GM23338 (cell line): ENCODE measurements around the gene SBF2. TPM values are rescaled to one million over a fixed set of nuclear protein-coding genes. Genes with fewer than 3 reads are reported as not detected.

Source experiments
- ATAC-seq: fragments of 200-7000 bp; cut with Tn5 transposase; 3 replicates; pipeline ENCODE4 v1.9.1; 2020
- DNase-seq: peaks from one replicate; pipeline ENCODE4 v3.0.0-alpha.2; 2015; ENCODE audit warnings: low spot score
- H2AFZ ChIP-seq: fragments of 200-600 bp; sonication (generic); 2 replicates; pipeline ENCODE4 v1.8.0; 2016; ENCODE audit warnings: antibody characterized with exemption, mild to moderate bottlenecking, moderate library complexity
- H3F3A ChIP-seq: fragments of 200-600 bp; sonication (generic); replicated peaks from 2 replicates; pipeline ENCODE4 v1.8.0; 2017; ENCODE audit warnings: antibody characterized with exemption, mixed run types, low read depth
- H3K27ac ChIP-seq: fragments of 200-600 bp; sonication (generic); 2 replicates; pipeline ENCODE4 v1.6.1; 2016; ENCODE audit warnings: low read depth
- H3K27me3 ChIP-seq: fragments of 200-600 bp; sonication (generic); 2 replicates; pipeline ENCODE4 v1.8.0; 2016; ENCODE audit warnings: mild to moderate bottlenecking, mixed run types, moderate library complexity; ENCODE audit not compliant: insufficient read depth
- H3K36me3 ChIP-seq: fragments of 200-600 bp; sonication (generic); 2 replicates; pipeline ENCODE4 v1.8.0; 2016; ENCODE audit warnings: mild to moderate bottlenecking; ENCODE audit not compliant: insufficient read depth
- H3K4me1 ChIP-seq: fragments of 200-600 bp; sonication (generic); 2 replicates; pipeline ENCODE4 v1.8.0; 2016; ENCODE audit warnings: mild to moderate bottlenecking, moderate library complexity; ENCODE audit not compliant: insufficient read depth
- H3K4me2 ChIP-seq: fragments of 200-600 bp; sonication (generic); 2 replicates; pipeline ENCODE4 v1.7.1; 2017; ENCODE audit warnings: mixed run types
- H3K4me3 ChIP-seq: fragments of 200-600 bp; sonication (generic); 2 replicates; pipeline ENCODE4 v1.6.1; 2016; ENCODE audit warnings: mixed run types
- H3K79me2 ChIP-seq: fragments of 200-600 bp; sonication (generic); replicated peaks from 2 replicates; pipeline ENCODE4 v1.8.0; 2017; ENCODE audit warnings: mild to moderate bottlenecking; ENCODE audit not compliant: insufficient read depth
- H3K9me2 ChIP-seq: fragments of 200-600 bp; sonication (generic); 2 replicates; pipeline ENCODE4 v1.8.0; 2017; ENCODE audit not compliant: insufficient read depth
- H4K20me1 ChIP-seq: fragments of 200-600 bp; sonication (generic); replicated peaks from 2 replicates; pipeline ENCODE4 v1.8.0; 2017; ENCODE audit warnings: mild to moderate bottlenecking; ENCODE audit not compliant: insufficient read depth
- H3K27ac Mint-ChIP-seq: 2 replicates; pipeline ENCODE4 v1.8.0; 2020; ENCODE audit warnings: inconsistent platforms, mild to moderate bottlenecking, moderate library complexity, mixed read lengths
- H3K27me3 Mint-ChIP-seq: 3 replicates; pipeline ENCODE4 v1.8.0; 2022; ENCODE audit warnings: low read depth, mild to moderate bottlenecking, moderate library complexity, mixed read lengths, inconsistent platforms; ENCODE audit not compliant: insufficient read depth, poor library complexity
- H3K36me3 Mint-ChIP-seq: 3 replicates; pipeline ENCODE4 v1.8.0; 2021; ENCODE audit warnings: low read depth, mild to moderate bottlenecking, inconsistent platforms, moderate library complexity, mixed read lengths
- H3K4me1 Mint-ChIP-seq: 3 replicates; pipeline ENCODE4 v1.8.0; 2020; ENCODE audit warnings: mild to moderate bottlenecking, inconsistent platforms, mixed read lengths
- H3K4me3 Mint-ChIP-seq: 3 replicates; pipeline ENCODE4 v1.8.0; 2021; ENCODE audit warnings: moderate library complexity, mild to moderate bottlenecking, inconsistent platforms, mixed read lengths
- H3K9me3 Mint-ChIP-seq: 3 replicates; pipeline ENCODE4 v1.8.0; 2020; ENCODE audit warnings: moderate library complexity, mild to moderate bottlenecking, inconsistent platforms, mixed read lengths
- CREB1 ChIP-seq: fragments of 250-450 bp; sonication (Bioruptor Pico); IDR thresholded peaks from 2 replicates; pipeline ENCODE4 v1.5.0; 2020; ENCODE audit warnings: low read depth, mild to moderate bottlenecking, moderate library complexity
- CTCF ChIP-seq, 2 experiments: fragments of 200-600 bp in 1 of 2; sonication (generic) in 1 of 2; conservative IDR thresholded peaks; 2 replicates each; pipeline versions ENCODE4 v1.5.1 to v1.6.1; 2016 to 2017; ENCODE audit warnings: antibody characterized with exemption in 2 of 2, low read depth in 2 of 2, mild to moderate bottlenecking in 2 of 2, moderate library complexity in 1 of 2
- EZH2 ChIP-seq: fragments of 200-600 bp; sonication (generic); IDR thresholded peaks from one replicate; pipeline ENCODE4 v1.8.0; 2017; ENCODE audit warnings: antibody characterized with exemption, mild to moderate bottlenecking, low read depth; ENCODE audit not compliant: unreplicated experiment
- EZH2phosphoT487 ChIP-seq: fragments of 200-600 bp; sonication (generic); IDR thresholded peaks from one replicate; pipeline ENCODE4 v1.8.1; 2018; ENCODE audit warnings: antibody characterized with exemption; ENCODE audit not compliant: unreplicated experiment
- JUNB ChIP-seq: IDR thresholded peaks from one replicate; pipeline ENCODE4 v1.6.1; 2016; ENCODE audit warnings: antibody characterized with exemption; ENCODE audit not compliant: unreplicated experiment
- NANOG ChIP-seq: IDR thresholded peaks from 2 replicates; pipeline ENCODE4 v1.6.1; 2016; ENCODE audit warnings: antibody characterized with exemption, borderline replicate concordance
- POLR2AphosphoS5 ChIP-seq: IDR thresholded peaks from 2 replicates; pipeline ENCODE4 v1.6.1; 2016; ENCODE audit warnings: antibody characterized with exemption, low read depth
- REST ChIP-seq: IDR thresholded peaks from one replicate; pipeline ENCODE4 v1.6.1; 2018; ENCODE audit warnings: antibody characterized with exemption; ENCODE audit not compliant: unreplicated experiment
- STAT1 ChIP-seq: IDR thresholded peaks from one replicate; pipeline ENCODE4 v1.6.1; 2016; ENCODE audit warnings: antibody characterized with exemption; ENCODE audit not compliant: unreplicated experiment
- ZNF114 ChIP-seq: fragments of 250-450 bp; sonication (Bioruptor Pico); IDR thresholded peaks from 2 replicates; pipeline ENCODE4 v1.5.0; 2020; ENCODE audit warnings: mild to moderate bottlenecking, moderate library complexity
- ZNF331 ChIP-seq: fragments of 250-450 bp; sonication (Bioruptor Pico); IDR thresholded peaks from 2 replicates; pipeline ENCODE4 v1.5.0; 2020; ENCODE audit warnings: low read depth, mild to moderate bottlenecking, moderate library complexity
- polyA plus RNA-seq: library from polyadenylated mRNA; unstranded; fragments of >200 nt; fragmentation: Nextera tagmentation; extraction: Ambion mirVana; gene quantifications from 2 replicates; pipeline ENCODE4 v1.2.1, GENCODE V29; 2016
- total RNA-seq: library from RNA; depleted of rRNA; stranded (reverse); fragments of >200 nt; shearing (Covaris generic); gene quantifications from 2 replicates; pipeline ENCODE4 v1.2.3, GENCODE V29; 2014
- TF ChIP-seq, protein P1 (sequence below): fragments of 250-450 bp; sonication (Bioruptor Pico); IDR thresholded peaks from 2 replicates; pipeline ENCODE4 v1.5.0; 2020; ENCODE audit warnings: mild to moderate bottlenecking, moderate library complexity
- TF ChIP-seq, protein P2 (sequence below): IDR thresholded peaks from 2 replicates; pipeline ENCODE4 v1.6.1; 2016; ENCODE audit warnings: antibody characterized with exemption

Gene SBF2
- total and polyA plus RNA-seq, 2 experiments from 2014 or later, result 25.6 to 53.5 TPM

DNA sequence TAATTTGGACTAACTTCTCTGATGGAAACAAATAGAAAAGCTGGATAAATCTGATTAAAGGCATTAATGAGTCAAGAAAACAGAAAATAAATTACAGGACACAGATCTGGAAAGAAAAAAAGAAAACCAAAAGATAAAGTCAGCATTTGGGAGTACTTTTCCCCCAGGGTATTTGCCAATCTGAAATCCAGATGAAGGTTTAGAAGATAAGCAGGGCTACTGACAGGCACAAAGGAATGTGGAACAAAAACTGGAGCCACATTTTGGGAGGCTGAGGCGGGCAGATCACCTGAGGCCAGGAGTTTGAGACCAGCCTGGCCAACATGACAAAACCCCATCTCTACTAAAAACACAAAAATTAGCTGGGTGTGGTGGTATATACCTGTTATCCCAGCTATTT, 57.2 kb downstream of the SBF2 start:
- H3K79me2 ChIP-seq, result peaks cover 30% of the 10 kb centered on the region
- H4K20me1 ChIP-seq, result no peaks in the 10 kb centered on the region
- H3F3A ChIP-seq, result no peaks in the 10 kb centered on the region
- H3K4me1 Mint-ChIP-seq, result no peaks in the 10 kb centered on the region; the same call in 2 of the 3 replicates
- H3K36me3 Mint-ChIP-seq, result peaks cover 48% of the 10 kb centered on the region
- peaks cover 6% of the 10 kb centered on the region for H3K27me3 Mint-ChIP-seq
- H3K36me3 ChIP-seq, result peaks cover 16% of the 10 kb centered on the region; the same call in 1 of the 2 replicates
- TF ChIP-seq POLR2AphosphoS5 (no peak), EZH2 (no peak), CREB1 (CRISPR knock-in tag) (no peak), EZH2phosphoT487 (no peak), REST (no peak), CTCF (conservative IDR thresholded peaks at IDR 0.05; ENCODE audit: low read depth in 2 of 2) (no peak), STAT1 (no peak), ZNF114 (CRISPR knock-in tag) (no peak), JUNB (no peak), NANOG (no peak), ZNF331 (CRISPR knock-in tag) (no peak)
- TF ChIP-seq, protein P1, sequence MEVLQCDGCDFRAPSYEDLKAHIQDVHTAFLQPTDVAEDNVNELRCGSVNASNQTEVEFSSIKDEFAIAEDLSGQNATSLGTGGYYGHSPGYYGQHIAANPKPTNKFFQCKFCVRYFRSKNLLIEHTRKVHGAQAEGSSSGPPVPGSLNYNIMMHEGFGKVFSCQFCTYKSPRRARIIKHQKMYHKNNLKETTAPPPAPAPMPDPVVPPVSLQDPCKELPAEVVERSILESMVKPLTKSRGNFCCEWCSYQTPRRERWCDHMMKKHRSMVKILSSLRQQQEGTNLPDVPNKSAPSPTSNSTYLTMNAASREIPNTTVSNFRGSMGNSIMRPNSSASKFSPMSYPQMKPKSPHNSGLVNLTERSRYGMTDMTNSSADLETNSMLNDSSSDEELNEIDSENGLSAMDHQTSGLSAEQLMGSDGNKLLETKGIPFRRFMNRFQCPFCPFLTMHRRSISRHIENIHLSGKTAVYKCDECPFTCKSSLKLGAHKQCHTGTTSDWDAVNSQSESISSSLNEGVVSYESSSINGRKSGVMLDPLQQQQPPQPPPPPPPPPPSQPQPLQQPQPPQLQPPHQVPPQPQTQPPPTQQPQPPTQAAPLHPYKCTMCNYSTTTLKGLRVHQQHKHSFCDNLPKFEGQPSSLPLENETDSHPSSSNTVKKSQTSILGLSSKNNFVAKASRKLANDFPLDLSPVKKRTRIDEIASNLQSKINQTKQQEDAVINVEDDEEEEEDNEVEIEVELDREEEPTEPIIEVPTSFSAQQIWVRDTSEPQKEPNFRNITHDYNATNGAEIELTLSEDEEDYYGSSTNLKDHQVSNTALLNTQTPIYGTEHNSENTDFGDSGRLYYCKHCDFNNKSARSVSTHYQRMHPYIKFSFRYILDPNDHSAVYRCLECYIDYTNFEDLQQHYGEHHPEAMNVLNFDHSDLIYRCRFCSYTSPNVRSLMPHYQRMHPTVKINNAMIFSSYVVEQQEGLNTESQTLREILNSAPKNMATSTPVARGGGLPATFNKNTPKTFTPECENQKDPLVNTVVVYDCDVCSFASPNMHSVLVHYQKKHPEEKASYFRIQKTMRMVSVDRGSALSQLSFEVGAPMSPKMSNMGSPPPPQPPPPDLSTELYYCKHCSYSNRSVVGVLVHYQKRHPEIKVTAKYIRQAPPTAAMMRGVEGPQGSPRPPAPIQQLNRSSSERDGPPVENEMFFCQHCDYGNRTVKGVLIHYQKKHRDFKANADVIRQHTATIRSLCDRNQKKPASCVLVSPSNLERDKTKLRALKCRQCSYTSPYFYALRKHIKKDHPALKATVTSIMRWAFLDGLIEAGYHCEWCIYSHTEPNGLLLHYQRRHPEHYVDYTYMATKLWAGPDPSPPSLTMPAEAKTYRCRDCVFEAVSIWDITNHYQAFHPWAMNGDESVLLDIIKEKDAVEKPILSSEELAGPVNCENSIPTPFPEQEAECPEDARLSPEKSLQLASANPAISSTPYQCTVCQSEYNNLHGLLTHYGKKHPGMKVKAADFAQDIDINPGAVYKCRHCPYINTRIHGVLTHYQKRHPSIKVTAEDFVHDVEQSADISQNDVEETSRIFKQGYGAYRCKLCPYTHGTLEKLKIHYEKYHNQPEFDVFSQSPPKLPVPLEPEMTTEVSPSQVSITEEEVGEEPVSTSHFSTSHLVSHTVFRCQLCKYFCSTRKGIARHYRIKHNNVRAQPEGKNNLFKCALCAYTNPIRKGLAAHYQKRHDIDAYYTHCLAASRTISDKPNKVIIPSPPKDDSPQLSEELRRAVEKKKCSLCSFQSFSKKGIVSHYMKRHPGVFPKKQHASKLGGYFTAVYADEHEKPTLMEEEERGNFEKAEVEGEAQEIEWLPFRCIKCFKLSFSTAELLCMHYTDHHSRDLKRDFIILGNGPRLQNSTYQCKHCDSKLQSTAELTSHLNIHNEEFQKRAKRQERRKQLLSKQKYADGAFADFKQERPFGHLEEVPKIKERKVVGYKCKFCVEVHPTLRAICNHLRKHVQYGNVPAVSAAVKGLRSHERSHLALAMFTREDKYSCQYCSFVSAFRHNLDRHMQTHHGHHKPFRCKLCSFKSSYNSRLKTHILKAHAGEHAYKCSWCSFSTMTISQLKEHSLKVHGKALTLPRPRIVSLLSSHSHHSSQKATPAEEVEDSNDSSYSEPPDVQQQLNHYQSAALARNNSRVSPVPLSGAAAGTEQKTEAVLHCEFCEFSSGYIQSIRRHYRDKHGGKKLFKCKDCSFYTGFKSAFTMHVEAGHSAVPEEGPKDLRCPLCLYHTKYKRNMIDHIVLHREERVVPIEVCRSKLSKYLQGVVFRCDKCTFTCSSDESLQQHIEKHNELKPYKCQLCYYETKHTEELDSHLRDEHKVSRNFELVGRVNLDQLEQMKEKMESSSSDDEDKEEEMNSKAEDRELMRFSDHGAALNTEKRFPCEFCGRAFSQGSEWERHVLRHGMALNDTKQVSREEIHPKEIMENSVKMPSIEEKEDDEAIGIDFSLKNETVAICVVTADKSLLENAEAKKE, result no peak
- TF ChIP-seq, protein P2, sequence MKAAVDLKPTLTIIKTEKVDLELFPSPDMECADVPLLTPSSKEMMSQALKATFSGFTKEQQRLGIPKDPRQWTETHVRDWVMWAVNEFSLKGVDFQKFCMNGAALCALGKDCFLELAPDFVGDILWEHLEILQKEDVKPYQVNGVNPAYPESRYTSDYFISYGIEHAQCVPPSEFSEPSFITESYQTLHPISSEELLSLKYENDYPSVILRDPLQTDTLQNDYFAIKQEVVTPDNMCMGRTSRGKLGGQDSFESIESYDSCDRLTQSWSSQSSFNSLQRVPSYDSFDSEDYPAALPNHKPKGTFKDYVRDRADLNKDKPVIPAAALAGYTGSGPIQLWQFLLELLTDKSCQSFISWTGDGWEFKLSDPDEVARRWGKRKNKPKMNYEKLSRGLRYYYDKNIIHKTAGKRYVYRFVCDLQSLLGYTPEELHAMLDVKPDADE, result no peak
- no peaks in the 10 kb centered on the region for H3K4me1 ChIP-seq
- H3K27me3 ChIP-seq, result no peaks in the 10 kb centered on the region
- no peak overlapping the region for H3K4me2 ChIP-seq
- H3K9me2 ChIP-seq, result no peaks in the 10 kb centered on the region; the same call in 1 of the 2 replicates
- H3K4me3 Mint-ChIP-seq, result no peak overlapping the region
- DNase-seq, result no peak
- H3K27ac Mint-ChIP-seq, result no peak overlapping the region
- no peak for ATAC-seq
- H3K27ac ChIP-seq, result 0 out of 2 replicates have a peak overlapping the region, but pooled peaks have one; percentile 40
- no peak overlapping the region for H3K4me3 ChIP-seq
- H2AFZ ChIP-seq, result no peak overlapping the region
- peaks cover 37% of the 10 kb centered on the region for H3K9me3 Mint-ChIP-seq
